IPS DF 19.7 (cell line): ENCODE data around the gene CENPO.

Source experiments
- DNase-seq: peaks from one replicate; pipeline ENCODE4 v3.0.0-alpha.2; 2013; ENCODE audit warnings: low read depth, low spot score

Gene CENPO

GRCh38 chr2:24859968-24860600, 66.9 kb downstream of the CENPO start:
- no peak for DNase-seq

- DNase-seq, result no peak
Observed at GRCh38 chr2:24860631-24861030, 67.4 kb downstream of the CENPO start.

- DNase-seq, result no peak
Observed at GRCh38 chr2:24861500-24861899, 68.3 kb downstream of the CENPO start.

GRCh38 chr2:24863641-24864040, 70.4 kb downstream of the CENPO start:
- DNase-seq, result no peak

- no peak for DNase-seq
Observed at GRCh38 chr2:24866946-24867345, 73.7 kb downstream of the CENPO start.

- no peak for DNase-seq
Observed at GRCh38 chr2:24870440-24870839, 77.2 kb downstream of the CENPO start.

GRCh38 chr2:24870891-24871705, 77.9 kb downstream of the CENPO start:
- DNase-seq, result no peak

- DNase-seq, result no peak
Observed at GRCh38 chr2:24871852-24872333, 78.7 kb downstream of the CENPO start.
